Panc1 (cell line): ENCODE results near the gene RAB27B. TPM values are rescaled to one million over a fixed set of nuclear protein-coding genes. Genes with fewer than 3 reads are reported as not detected.

Source experiments
- ATAC-seq: fragments of 200-7000 bp; cut with Tn5 transposase; 2 replicates; pipeline ENCODE4 v1.9.1; 2020; ENCODE audit warnings: mild to moderate bottlenecking, moderate library complexity
- BruUV-seq: library from RNA; stranded (reverse); fragments of 400-500 nt; replicated peaks from 2 replicates; lab custom pipeline; 2021; lab: Mats Ljungman, UMichigan
- CTCF ChIA-PET: fragments of 300-600 bp; sonication (Branson Sonifier 250); formaldehyde crosslinking; loops from one replicate; lab custom pipeline; 2022; ENCODE audit warnings: antibody characterized with exemption; lab: Charles Lee
- POLR2A ChIA-PET: fragments of 300-600 bp; sonication (Branson Sonifier 250); formaldehyde crosslinking; loops from one replicate; lab custom pipeline; 2022; ENCODE audit warnings: antibody characterized with exemption; lab: Charles Lee
- DNase-seq: peaks from one replicate; pipeline ENCODE4 v3.0.0-alpha.2; 2010; ENCODE audit warnings: low read depth, low spot score
- H3K27ac ChIP-seq: 2 replicates; pipeline ENCODE4 v1.5.1; 2011; ENCODE audit warnings: mild to moderate bottlenecking, low read length, inconsistent platforms
- H3K27me3 ChIP-seq: fragments of 200-500 bp; sonication (Bioruptor generic); 2 replicates; pipeline ENCODE4 v1.6.0; 2014; ENCODE audit warnings: low read length, inconsistent platforms; ENCODE audit not compliant: control insufficient read depth, insufficient read depth
- H3K36me3 ChIP-seq: fragments of 200-500 bp; sonication (Bioruptor generic); 2 replicates; pipeline ENCODE4 v1.5.1; 2014; ENCODE audit warnings: inconsistent platforms, mild to moderate bottlenecking, low read length, moderate library complexity; ENCODE audit not compliant: control insufficient read depth, insufficient read depth
- H3K4me1 ChIP-seq: 2 replicates; pipeline ENCODE4 v1.5.1; 2011; ENCODE audit warnings: inconsistent platforms, mild to moderate bottlenecking, low read length, moderate library complexity; ENCODE audit not compliant: control insufficient read depth, insufficient read depth
- H3K4me3 ChIP-seq, 2 experiments: 2 replicates each; pipeline ENCODE4 v1.5.1; 2011 to 2012; ENCODE audit warnings: low read depth in 2 of 2, low read length in 2 of 2, mild to moderate bottlenecking in 2 of 2, inconsistent platforms in 1 of 2, moderate library complexity in 1 of 2
- H3K9me3 ChIP-seq: fragments of 200-500 bp; sonication (Bioruptor generic); 2 replicates; pipeline ENCODE4 v1.5.1; 2014; ENCODE audit warnings: low read depth, mild to moderate bottlenecking, inconsistent platforms, low read length, moderate library complexity; ENCODE audit not compliant: control insufficient read depth, insufficient read depth
- CTCF ChIP-seq: fragments of 450-650 bp; IDR thresholded peaks from 2 replicates; pipeline ENCODE4 v1.5.1; 2017; ENCODE audit warnings: mild to moderate bottlenecking
- POLR2AphosphoS5 ChIP-seq: IDR thresholded peaks from 2 replicates; pipeline ENCODE4 v1.6.1; 2012; ENCODE audit warnings: mild to moderate bottlenecking, low read depth, low read length, moderate library complexity
- REST ChIP-seq, 2 experiments: IDR thresholded peaks; 2 replicates each; pipeline ENCODE4 v1.6.1; 2011 to 2012; ENCODE audit warnings: low read depth in 2 of 2, control low read depth in 1 of 2, low read length in 1 of 2, mild to moderate bottlenecking in 1 of 2, moderate library complexity in 1 of 2; ENCODE audit not compliant: insufficient read depth in 1 of 2
- SIN3A ChIP-seq: IDR thresholded peaks from 2 replicates; pipeline ENCODE4 v1.6.1; 2012; ENCODE audit warnings: low read depth, mild to moderate bottlenecking, low read length, moderate library complexity, borderline replicate concordance; ENCODE audit not compliant: insufficient read depth
- TCF7L2 ChIP-seq: IDR thresholded peaks from 2 replicates; pipeline ENCODE4 v1.6.1; 2011; ENCODE audit warnings: mild to moderate bottlenecking, low read depth, low read length, inconsistent platforms
- in situ Hi-C: cut with HindIII; loops from 2 replicates; pipeline ENCODE4 v1.10.0; 2016; ENCODE audit warnings: low sequenced_read_pairs, low pct_unique_long_range_greater_than_20kb
- intact Hi-C: fragments of 100-400 bp; cut with micrococcal nuclease; formaldehyde crosslinking; loops from one replicate; pipeline ENCODE4 v1.10.0; 2022; ENCODE audit not compliant: unreplicated experiment
- total RNA-seq: library from RNA; stranded (reverse); gene quantifications from one replicate; pipeline ENCODE4 v1.2.1, GENCODE V29; 2021; ENCODE audit not compliant: unreplicated experiment

The RAB27B gene
- total RNA-seq, 1 experiment from 2014 or later = 3.9 TPM

- Histone ChIP-seq H3K4me1 (no peaks in the 10 kb centered on the region), H3K9me3 (no peaks in the 10 kb centered on the region), H3K36me3 (no peaks in the 10 kb centered on the region), H3K4me3 (no peak overlapping the region), H3K27ac (no peak overlapping the region), H3K27me3 (no peaks in the 10 kb centered on the region)
- TF ChIP-seq CTCF = no peak
- TF ChIP-seq REST (IDR thresholded peaks at IDR 0.05; ENCODE audit: insufficient read depth in 1 of 2, low read depth in 2 of 2, low read length in 1 of 2) = no peak
- no peak for TF ChIP-seq TCF7L2
- no peak for TF ChIP-seq SIN3A
- TF ChIP-seq POLR2AphosphoS5 = no peak
- no peak for DNase-seq
- CTCF ChIA-PET = no interaction called here
- no peak for ATAC-seq
- POLR2A ChIA-PET = no interaction called here
- no TSS peak for BruUV-seq
- in situ Hi-C loops = no loop called here
- intact Hi-C loops = no loop called here
These were observed 43.0 kb downstream of the RAB27B start for GRCh38 chr18:54871231-54871630.

GRCh38 chr18:54872681-54873080 lies 44.4 kb downstream of the RAB27B start:
- intact Hi-C loops = no loop called here

More at GRCh38 chr18:54872681-54873080, 44.4 kb downstream of the RAB27B start:
- no TSS peak for BruUV-seq
- CTCF ChIA-PET = no interaction called here
- ATAC-seq = no peak
- no peak for TF ChIP-seq REST (IDR thresholded peaks at IDR 0.05; ENCODE audit: insufficient read depth in 1 of 2, low read depth in 2 of 2, low read length in 1 of 2)
- no peak for TF ChIP-seq SIN3A
- TF ChIP-seq CTCF = no peak
- no peak for TF ChIP-seq POLR2AphosphoS5
- TF ChIP-seq TCF7L2 = no peak
- no peak overlapping the region for H3K27ac ChIP-seq
- H3K36me3 ChIP-seq = no peaks in the 10 kb centered on the region
- H3K27me3 ChIP-seq = no peaks in the 10 kb centered on the region
- H3K4me1 ChIP-seq = no peaks in the 10 kb centered on the region
- POLR2A ChIA-PET = no interaction called here
- no peak for DNase-seq
- H3K4me3 ChIP-seq = no peak overlapping the region
- in situ Hi-C loops = no loop called here
- H3K9me3 ChIP-seq = no peaks in the 10 kb centered on the region
